ENCODE measurements around the gene SV2C.

The SV2C gene

DNA sequence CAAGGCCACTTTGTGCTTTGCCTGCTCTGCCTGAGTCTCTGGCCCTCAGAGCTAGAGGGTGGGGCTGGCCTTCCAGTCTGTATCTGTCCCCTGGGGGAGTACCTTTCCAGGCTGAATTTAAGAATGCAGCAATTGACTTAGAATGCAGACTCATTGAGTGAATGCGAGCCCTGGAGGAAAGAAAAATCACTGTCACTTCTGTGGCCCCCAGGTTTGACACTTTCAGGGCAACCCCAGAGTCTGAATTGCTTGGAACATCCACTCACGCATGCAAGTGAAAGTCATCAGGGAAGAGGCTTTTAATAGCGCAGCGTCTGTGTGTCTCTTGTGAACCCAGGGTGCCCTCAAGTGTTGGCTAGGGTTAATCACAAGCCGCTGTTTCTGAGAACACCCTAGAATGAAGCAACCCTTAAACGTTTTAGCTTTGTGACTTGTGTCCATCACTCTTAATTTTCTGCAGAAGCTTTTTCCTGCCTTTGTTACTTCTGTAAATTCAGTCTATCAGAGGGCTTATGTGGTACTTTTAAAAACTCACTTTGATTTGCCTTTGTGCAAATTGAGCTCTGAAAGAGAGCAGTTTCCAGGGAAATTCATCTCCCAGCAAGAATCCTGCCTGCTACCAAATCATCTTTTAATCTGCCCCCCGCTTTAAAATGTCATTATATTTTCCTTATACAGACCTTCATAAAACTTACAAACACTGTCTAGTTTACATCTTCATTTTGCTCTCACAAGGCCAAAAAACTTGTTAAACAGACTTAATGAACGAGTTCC lies 173.1 kb downstream of the SV2C start:
- no peak for DNase-seq (ENCODE audit: low read depth)

DNA sequence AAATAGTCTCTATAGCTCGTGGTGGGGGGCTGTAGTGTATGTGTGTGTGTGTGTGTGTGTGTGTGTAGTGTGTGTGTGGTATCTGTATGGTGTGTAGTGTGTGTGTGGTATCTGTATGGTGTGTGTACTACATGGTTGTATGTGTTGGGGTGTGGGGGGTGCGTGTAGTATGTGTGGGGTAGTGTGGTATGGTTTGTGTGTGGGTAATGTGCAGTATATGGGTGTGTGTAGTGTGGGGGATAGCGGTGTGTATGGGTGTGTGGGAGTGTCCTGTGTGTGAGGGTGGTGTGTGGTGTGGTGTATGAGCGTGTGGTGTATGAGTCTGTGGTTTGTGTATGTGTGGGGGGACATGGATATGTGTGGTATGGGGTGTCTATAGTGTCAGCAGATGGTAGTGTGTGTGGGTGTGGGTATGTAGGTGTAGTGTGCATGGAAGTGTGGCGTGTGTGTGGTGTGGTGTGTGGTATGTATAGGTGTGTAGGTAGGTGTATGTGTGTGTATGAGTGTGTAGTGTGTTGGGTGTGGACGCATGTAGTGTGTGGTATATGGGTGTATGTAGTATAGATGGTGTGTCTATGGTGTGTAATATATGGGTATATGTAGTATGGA lies 174.1 kb downstream of the SV2C start:
- no peak for DNase-seq (ENCODE audit: low read depth)

DNA sequence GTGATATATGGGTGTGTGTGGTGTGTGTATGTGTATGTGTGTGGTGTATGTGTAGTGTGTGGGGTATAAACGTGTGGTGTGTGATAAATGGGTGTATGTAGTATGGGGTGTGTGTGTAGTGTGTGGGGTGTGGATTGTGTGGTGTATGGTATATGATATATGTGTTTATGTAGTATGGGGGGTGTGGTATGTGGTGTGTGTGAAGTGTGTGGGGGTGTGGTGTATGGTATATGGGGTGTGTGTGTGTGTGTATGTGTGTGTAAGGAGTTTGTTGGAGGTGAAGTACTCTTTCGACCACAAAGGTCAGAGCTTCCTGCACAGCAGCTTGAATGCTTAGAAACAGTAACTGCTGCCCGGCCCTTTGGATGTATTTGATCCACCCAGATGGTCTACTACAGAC lies 174.7 kb downstream of the SV2C start:
- DNase-seq (ENCODE audit: low read depth): no peak

- DNase-seq (ENCODE audit: low read depth): no peak
These were observed 181.5 kb downstream of the SV2C start for GRCh38 chr5:76264681-76265080.

GRCh38 chr5:76269259-76269931 lies 186.2 kb downstream of the SV2C start:
- DNase-seq (ENCODE audit: low read depth): no peak

GRCh38 chr5:76269932-76270610 lies 186.9 kb downstream of the SV2C start:
- no peak for DNase-seq (ENCODE audit: low read depth)

DNA sequence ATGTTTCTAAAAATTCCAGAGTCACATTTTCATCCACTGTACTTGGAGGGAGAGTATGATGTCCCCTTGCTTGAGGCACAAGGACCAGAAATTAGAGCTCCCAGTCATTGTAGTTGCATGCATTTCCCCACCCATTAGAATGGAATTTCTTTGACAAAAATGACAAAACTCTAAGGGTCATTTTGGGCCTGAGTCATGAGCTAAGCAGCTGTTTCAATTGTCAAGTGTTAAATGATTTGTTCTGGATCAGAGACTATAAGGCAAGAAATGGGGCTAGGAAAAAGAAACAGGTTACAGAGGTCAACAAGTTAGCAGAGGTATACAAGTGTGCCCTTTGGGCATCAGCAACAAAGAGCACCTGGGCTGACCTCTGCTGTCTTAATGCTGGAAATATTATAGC lies 188.7 kb downstream of the SV2C start:
- DNase-seq (ENCODE audit: low read depth): no peak

DNA sequence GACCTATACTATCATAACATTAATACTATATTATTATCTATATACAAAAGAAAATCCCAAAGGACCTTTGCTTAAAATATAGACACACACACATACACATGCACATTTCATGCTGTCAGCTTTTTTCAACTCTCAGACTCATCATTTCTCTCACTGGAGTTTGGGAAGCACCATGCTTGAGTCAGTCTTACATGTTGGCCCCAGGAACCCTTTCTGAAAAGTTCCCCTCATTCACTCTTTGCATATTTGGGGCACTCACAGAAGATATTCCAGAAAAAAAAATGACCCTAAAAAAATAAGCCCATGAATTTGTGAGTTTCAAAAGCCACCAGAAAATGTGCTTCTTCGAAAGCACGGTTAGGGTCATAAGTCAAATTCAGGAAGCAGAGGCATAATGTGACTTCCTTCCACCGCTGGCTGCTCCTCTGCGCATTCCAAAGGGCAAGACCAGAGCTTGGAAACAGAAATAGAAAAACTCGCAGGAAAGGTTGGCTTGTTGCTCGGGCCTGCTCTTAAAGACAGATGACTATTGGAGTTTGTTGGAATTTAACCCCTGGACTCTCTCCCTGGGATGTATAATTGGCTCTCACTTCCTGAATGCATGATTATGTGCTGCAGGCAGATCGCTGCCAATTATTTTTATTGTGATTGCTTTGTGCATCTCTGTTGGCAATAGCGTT lies 190.2 kb downstream of the SV2C start:
- DNase-seq (ENCODE audit: low read depth): no peak

DNA sequence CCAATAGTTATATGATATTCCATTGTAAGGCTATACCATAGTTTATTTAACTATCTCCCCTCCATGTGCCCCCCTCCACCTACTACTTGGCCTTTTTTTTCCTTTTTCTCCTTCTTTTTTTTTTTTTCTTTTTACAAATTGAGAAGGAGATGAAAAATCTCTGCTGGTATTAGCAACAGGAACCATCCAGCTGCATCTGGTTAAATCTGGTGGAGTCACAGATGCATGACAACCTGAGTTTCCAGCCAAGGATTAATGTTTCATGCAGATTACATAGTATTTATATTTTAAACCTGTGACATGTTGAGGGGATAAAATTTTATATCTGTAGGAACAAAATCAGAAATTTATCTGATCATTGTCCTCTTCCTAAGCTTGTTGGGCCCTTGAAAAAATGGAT lies 191.4 kb downstream of the SV2C start:
- no peak for DNase-seq (ENCODE audit: low read depth)

DNA sequence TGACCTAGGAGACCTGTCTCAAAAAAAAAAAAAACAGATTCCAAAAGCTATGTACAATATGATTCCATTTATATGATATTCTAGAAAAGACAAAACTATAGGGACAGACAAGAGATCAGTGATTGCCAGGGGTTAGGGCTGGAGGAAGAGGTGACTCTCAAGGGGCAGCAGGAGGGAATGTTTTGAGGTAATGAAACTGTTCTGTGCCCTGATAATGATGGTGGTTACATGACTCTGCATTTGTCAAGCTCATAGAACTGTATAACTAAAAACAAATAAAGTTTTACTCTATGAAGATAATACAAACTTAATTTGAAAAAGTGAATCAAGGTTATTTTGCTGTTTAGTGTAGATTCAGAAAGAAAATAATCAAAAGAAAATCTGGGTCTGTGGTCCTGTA lies 194.6 kb downstream of the SV2C start:
- DNase-seq (ENCODE audit: low read depth): no peak

- DNase-seq (ENCODE audit: low read depth): no peak
These were observed 195.1 kb downstream of the SV2C start for GRCh38 chr5:76278261-76278789.

GRCh38 chr5:76280494-76280893 lies 197.3 kb downstream of the SV2C start:
- DNase-seq (ENCODE audit: low read depth): no peak

GRCh38 chr5:76283670-76284069 lies 200.5 kb downstream of the SV2C start:
- DNase-seq (ENCODE audit: low read depth): no peak

DNA sequence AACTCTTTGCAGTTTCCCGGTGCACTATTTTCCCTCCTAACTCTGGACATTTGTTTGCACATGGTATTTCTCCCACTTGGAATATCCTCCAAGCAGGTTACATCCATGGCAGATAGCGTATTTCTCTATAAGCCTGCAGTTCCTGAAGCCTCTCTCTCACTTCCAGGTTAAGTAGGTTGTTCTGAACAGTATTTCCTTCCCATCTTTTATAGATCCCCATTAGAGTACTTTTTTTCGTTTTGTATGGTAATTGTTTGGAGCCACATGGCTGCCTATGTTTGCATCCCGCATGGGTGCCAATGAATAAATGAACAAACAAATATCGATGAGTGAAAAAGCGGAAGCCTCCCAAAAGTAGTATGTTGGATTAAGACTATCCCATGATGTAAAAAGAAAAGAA lies 206.5 kb downstream of the SV2C start:
- DNase-seq (ENCODE audit: low read depth): no peak

GRCh38 chr5:76290321-76290757 lies 207.2 kb downstream of the SV2C start:
- no peak for DNase-seq (ENCODE audit: low read depth)

GRCh38 chr5:76291305-76292077 lies 208.3 kb downstream of the SV2C start:
- no peak for DNase-seq (ENCODE audit: low read depth)

GRCh38 chr5:76292620-76293322 lies 209.6 kb downstream of the SV2C start:
- no peak for DNase-seq (ENCODE audit: low read depth)

- DNase-seq (ENCODE audit: low read depth): no peak
These were observed 211.4 kb downstream of the SV2C start for GRCh38 chr5:76294573-76294972.

DNA sequence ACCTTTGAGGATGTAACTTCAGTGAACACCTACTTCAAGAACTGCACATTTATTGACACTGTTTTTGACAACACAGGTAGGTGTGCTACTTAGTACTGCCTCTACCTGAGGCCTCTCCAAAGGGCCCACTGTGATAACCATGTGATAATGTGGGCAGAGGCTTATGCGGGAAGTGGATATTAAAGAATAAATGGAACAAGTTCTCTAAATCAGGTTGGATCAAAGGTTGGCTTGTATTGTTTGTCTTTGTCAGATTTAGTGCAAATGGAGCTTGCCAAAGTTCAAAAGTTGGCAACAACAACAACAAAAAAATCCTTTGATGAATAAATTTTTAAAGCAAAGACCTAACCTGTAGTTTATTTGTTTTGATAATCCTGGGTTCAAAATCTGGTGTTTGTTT lies 215.7 kb downstream of the SV2C start:
- no peak for DNase-seq (ENCODE audit: low read depth)

GRCh38 chr5:76299592-76299991 lies 216.4 kb downstream of the SV2C start:
- DNase-seq (ENCODE audit: low read depth): no peak

All from stimulated activated CD8-positive, alpha-beta memory T cell treated with anti-CD3 and anti-CD28 coated beads, Interleukin-15, amount 100 ng/mL, for 24 hours (primary cell).